Neural cell (in vitro differentiated cells): ENCODE data around the gene RPS2. TPM values are rescaled to one million over a fixed set of nuclear protein-coding genes. Genes with fewer than 3 reads are reported as not detected.

ENCODE experiments used
- H2AFZ ChIP-seq: fragments of 200-600, 300-800 bp; sonication (generic), shearing (Covaris generic); 2 replicates; pipeline ENCODE4 v1.6.0; 2014; ENCODE audit warnings: low read depth, mild to moderate bottlenecking, antibody characterized with exemption, low read length, moderate library complexity
- H3F3A ChIP-seq: fragments of 200-600 bp; shearing (Covaris generic); 2 replicates; pipeline ENCODE4 v1.6.1; 2016; ENCODE audit warnings: mild to moderate bottlenecking, moderate library complexity, mixed read lengths, antibody characterized with exemption, low read length; ENCODE audit not compliant: insufficient read depth, poor library complexity, severe bottlenecking
- H3K27ac ChIP-seq: fragments of 200-600, 300-800 bp; sonication (generic), shearing (Covaris generic); 2 replicates; pipeline ENCODE4 v1.5.1; 2014; ENCODE audit warnings: mild to moderate bottlenecking, low read length, moderate library complexity
- H3K27me3 ChIP-seq: fragments of 300-800, 200-600 bp; sonication (generic), shearing (Covaris generic); 2 replicates; pipeline ENCODE4 v1.6.0; 2014; ENCODE audit warnings: mild to moderate bottlenecking, low read depth, low read length, moderate library complexity; ENCODE audit not compliant: insufficient read depth
- H3K36me3 ChIP-seq: fragments of 300-800, 200-600 bp; sonication (generic), shearing (Covaris generic); 2 replicates; pipeline ENCODE4 v1.5.1; 2014; ENCODE audit warnings: mild to moderate bottlenecking, antibody characterized with exemption, low read length, moderate library complexity; ENCODE audit not compliant: insufficient read depth
- H3K4me2 ChIP-seq: fragments of 300-800, 200-600 bp; sonication (generic), shearing (Covaris generic); 2 replicates; pipeline ENCODE4 v1.6.0; 2014; ENCODE audit warnings: mild to moderate bottlenecking, low read length
- H3K4me3 ChIP-seq: fragments of 300-800, 200-600 bp; sonication (generic), shearing (Covaris generic); 2 replicates; pipeline ENCODE4 v1.5.1; 2014; ENCODE audit warnings: mild to moderate bottlenecking, low read length, moderate library complexity
- H3K79me2 ChIP-seq: fragments of 200-600 bp; shearing (Covaris generic); replicated peaks from 2 replicates; pipeline ENCODE4 v1.6.0; 2014; ENCODE audit warnings: mild to moderate bottlenecking, low read length, moderate library complexity; ENCODE audit not compliant: insufficient read depth
- H3K9ac ChIP-seq: fragments of 300-800, 200-600 bp; sonication (generic), shearing (Covaris generic); 2 replicates; pipeline ENCODE4 v1.6.1; 2016; ENCODE audit warnings: mild to moderate bottlenecking, low read length, mixed read lengths
- H3K9me2 ChIP-seq: fragments of 200-600 bp; shearing (Covaris generic); 2 replicates; pipeline ENCODE4 v1.6.1; 2016; ENCODE audit warnings: mild to moderate bottlenecking, low read length, mixed read lengths; ENCODE audit not compliant: insufficient read depth
- H3K9me3 ChIP-seq: fragments of 200-600, 300-800 bp; sonication (generic), shearing (Covaris generic); 2 replicates; pipeline ENCODE4 v1.6.1; 2016; ENCODE audit warnings: mild to moderate bottlenecking, mixed run types, low read length, moderate library complexity, mixed read lengths
- H4K20me1 ChIP-seq: fragments of 200-600 bp; shearing (Covaris generic); 2 replicates; pipeline ENCODE4 v1.6.1; 2016; ENCODE audit warnings: mild to moderate bottlenecking, mixed run types; ENCODE audit not compliant: insufficient read depth
- EP300 ChIP-seq: fragments of 450-650 bp; conservative IDR thresholded peaks from 2 replicates; pipeline ENCODE4 v1.6.1; 2014; ENCODE audit warnings: antibody characterized with exemption, mild to moderate bottlenecking, moderate library complexity; ENCODE audit not compliant: poor library complexity, severe bottlenecking
- EZH2 ChIP-seq: fragments of 200-600, 300-800 bp; shearing (Covaris generic), sonication (generic); IDR thresholded peaks from 2 replicates; pipeline ENCODE4 v1.6.1; 2014; ENCODE audit warnings: antibody characterized with exemption, low read length, borderline replicate concordance, mild to moderate bottlenecking; ENCODE audit not compliant: insufficient read depth, poor library complexity, severe bottlenecking
- MXI1 ChIP-seq: fragments of 450-650 bp; conservative IDR thresholded peaks from 2 replicates; pipeline ENCODE4 v1.6.1; 2014; ENCODE audit warnings: antibody characterized with exemption, mild to moderate bottlenecking; ENCODE audit not compliant: poor library complexity, severe bottlenecking
- POLR2AphosphoS5 ChIP-seq: IDR thresholded peaks from 2 replicates; pipeline ENCODE4 v1.6.1; 2012
- RAD21 ChIP-seq: fragments of 450-650 bp; conservative IDR thresholded peaks from 2 replicates; pipeline ENCODE4 v1.6.1; 2014; ENCODE audit warnings: antibody characterized with exemption, mild to moderate bottlenecking, moderate library complexity
- SMC3 ChIP-seq: fragments of 450-650 bp; conservative IDR thresholded peaks from 2 replicates; pipeline ENCODE4 v1.6.1; 2014; ENCODE audit warnings: antibody characterized with exemption, mild to moderate bottlenecking, moderate library complexity; ENCODE audit not compliant: poor library complexity
- TAF1 ChIP-seq: IDR thresholded peaks from 2 replicates; pipeline ENCODE4 v1.6.1; 2012; ENCODE audit warnings: low read depth
- polyA plus RNA-seq: library from polyadenylated mRNA; depleted of rRNA; stranded (reverse); fragments of >200 nt; gene quantifications from 2 replicates; pipeline ENCODE4 v1.2.3, GENCODE V29; 2014
- TF ChIP-seq, protein P1 (sequence below): fragments of 450-650 bp; IDR thresholded peaks from 2 replicates; pipeline ENCODE4 v1.5.1; 2014; ENCODE audit warnings: antibody characterized with exemption, mild to moderate bottlenecking, moderate library complexity; ENCODE audit not compliant: poor library complexity, severe bottlenecking
- TF ChIP-seq, protein P2 (sequence below): IDR thresholded peaks from 2 replicates; pipeline ENCODE4 v1.6.1; 2012; ENCODE audit warnings: borderline replicate concordance

RPS2 gene
- polyA plus RNA-seq, 1 donor from 2014 or later, result 1,393 TPM

DNA sequence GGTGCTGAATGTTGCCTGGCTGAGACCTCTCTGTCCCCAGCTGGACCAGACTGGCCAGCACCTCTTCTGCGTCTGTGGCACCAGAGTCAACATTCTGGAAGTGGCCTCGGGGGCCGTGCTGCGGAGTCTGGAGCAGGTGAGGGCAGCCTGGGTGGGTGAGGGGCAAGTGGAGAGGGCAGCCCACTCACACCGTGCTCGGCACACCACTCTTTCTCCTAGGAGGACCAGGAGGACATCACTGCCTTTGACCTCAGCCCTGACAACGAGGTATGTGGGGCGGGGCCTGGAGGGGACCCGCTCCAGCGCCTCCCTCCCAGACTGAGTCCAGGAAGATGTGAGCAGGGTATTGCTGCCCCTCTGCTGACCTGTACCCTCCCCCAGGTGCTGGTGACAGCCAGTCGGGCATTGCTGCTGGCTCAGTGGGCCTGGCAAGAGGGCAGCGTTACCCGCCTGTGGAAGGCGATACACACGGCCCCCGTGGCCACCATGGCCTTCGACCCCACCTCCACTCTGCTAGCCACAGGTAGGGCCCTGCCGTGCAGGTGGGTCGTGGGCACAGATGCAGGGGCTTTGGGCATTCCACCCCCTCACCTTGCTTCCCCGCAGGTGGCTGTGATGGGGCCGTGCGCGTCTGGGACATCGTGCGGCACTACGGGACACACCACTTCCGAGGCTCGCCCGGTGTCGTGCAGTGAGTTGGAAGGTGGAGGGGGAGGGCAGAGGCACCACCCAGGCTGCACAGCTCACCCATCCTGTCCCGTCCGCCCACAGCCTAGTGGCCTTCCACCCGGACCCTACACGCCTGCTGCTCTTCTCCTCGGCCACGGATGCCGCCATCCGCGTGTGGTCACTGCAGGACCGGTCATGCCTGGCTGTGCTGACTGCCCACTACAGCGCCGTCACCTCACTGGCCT is 9.8 kb upstream of the RPS2 start:
- H3F3A ChIP-seq, result no peaks in the 10 kb centered on the region
- peaks cover 5% of the 10 kb centered on the region for H3K79me2 ChIP-seq
- no peak overlapping the region for H3K9ac ChIP-seq
- H3K27me3 ChIP-seq, result peaks cover 11% of the 10 kb centered on the region
- no peaks in the 10 kb centered on the region for H4K20me1 ChIP-seq
- H3K4me2 ChIP-seq, result no peak overlapping the region
- H3K9me3 ChIP-seq, result no peaks in the 10 kb centered on the region
- H3K27ac ChIP-seq, result no peak overlapping the region
- TF ChIP-seq, protein P1, sequence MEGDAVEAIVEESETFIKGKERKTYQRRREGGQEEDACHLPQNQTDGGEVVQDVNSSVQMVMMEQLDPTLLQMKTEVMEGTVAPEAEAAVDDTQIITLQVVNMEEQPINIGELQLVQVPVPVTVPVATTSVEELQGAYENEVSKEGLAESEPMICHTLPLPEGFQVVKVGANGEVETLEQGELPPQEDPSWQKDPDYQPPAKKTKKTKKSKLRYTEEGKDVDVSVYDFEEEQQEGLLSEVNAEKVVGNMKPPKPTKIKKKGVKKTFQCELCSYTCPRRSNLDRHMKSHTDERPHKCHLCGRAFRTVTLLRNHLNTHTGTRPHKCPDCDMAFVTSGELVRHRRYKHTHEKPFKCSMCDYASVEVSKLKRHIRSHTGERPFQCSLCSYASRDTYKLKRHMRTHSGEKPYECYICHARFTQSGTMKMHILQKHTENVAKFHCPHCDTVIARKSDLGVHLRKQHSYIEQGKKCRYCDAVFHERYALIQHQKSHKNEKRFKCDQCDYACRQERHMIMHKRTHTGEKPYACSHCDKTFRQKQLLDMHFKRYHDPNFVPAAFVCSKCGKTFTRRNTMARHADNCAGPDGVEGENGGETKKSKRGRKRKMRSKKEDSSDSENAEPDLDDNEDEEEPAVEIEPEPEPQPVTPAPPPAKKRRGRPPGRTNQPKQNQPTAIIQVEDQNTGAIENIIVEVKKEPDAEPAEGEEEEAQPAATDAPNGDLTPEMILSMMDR, result no peak
- no peak for TF ChIP-seq TAF1
- no peak for TF ChIP-seq EP300
- TF ChIP-seq POLR2AphosphoS5, result no peak
- TF ChIP-seq MXI1, result no peak
- TF ChIP-seq, protein P2, sequence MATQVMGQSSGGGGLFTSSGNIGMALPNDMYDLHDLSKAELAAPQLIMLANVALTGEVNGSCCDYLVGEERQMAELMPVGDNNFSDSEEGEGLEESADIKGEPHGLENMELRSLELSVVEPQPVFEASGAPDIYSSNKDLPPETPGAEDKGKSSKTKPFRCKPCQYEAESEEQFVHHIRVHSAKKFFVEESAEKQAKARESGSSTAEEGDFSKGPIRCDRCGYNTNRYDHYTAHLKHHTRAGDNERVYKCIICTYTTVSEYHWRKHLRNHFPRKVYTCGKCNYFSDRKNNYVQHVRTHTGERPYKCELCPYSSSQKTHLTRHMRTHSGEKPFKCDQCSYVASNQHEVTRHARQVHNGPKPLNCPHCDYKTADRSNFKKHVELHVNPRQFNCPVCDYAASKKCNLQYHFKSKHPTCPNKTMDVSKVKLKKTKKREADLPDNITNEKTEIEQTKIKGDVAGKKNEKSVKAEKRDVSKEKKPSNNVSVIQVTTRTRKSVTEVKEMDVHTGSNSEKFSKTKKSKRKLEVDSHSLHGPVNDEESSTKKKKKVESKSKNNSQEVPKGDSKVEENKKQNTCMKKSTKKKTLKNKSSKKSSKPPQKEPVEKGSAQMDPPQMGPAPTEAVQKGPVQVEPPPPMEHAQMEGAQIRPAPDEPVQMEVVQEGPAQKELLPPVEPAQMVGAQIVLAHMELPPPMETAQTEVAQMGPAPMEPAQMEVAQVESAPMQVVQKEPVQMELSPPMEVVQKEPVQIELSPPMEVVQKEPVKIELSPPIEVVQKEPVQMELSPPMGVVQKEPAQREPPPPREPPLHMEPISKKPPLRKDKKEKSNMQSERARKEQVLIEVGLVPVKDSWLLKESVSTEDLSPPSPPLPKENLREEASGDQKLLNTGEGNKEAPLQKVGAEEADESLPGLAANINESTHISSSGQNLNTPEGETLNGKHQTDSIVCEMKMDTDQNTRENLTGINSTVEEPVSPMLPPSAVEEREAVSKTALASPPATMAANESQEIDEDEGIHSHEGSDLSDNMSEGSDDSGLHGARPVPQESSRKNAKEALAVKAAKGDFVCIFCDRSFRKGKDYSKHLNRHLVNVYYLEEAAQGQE, result no peak
- no peak for TF ChIP-seq SMC3
- TF ChIP-seq EZH2, result no peak
- TF ChIP-seq RAD21, result no peak
- no peak overlapping the region for H2AFZ ChIP-seq
- no peaks in the 10 kb centered on the region for H3K9me2 ChIP-seq
- H3K36me3 ChIP-seq, result no peaks in the 10 kb centered on the region
- no peak overlapping the region for H3K4me3 ChIP-seq

DNA sequence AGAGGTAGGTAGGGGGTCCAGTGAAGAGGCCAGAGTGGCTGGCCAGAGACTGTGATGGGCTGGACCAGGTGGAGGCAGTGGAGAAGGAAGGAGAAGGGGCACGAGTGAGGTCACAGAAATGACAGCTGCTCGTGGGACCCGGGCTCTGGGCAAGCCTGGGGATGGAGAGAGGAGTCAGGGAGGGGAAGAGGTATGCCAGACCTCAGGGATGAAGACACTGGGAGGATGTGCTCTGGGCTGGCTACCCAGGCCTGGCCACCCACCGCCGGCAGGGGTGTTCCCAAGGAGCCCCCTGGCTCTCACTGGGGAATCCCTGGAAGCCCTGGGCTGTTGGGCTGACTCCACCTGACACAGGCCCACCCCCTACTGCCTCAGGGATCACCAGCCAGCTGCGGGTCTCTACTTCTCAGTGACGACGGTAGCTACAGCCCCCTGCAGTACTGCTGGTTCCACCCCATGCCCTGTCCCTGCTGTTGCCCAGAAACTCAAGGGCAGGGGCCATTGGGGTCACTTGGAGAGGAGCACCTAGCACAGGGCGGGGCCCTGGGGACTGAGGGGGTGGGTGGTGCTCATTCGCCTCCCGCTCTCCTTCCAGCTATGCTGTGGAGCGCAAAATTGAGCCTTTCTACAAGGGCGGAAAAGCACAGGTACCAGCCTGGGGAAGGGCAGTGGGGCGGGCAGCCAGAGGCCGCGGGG is 9.0 kb upstream of the RPS2 start:
- Histone ChIP-seq H3K4me2 (no peak overlapping the region), H3K27me3 (peaks cover 4% of the 10 kb centered on the region), H3K79me2 (peaks cover 5% of the 10 kb centered on the region), H3K27ac (no peak overlapping the region), H3K9ac (no peak overlapping the region), H3K36me3 (no peaks in the 10 kb centered on the region), H3K9me3 (no peaks in the 10 kb centered on the region), H3K9me2 (no peaks in the 10 kb centered on the region), H4K20me1 (no peaks in the 10 kb centered on the region), H3F3A (no peaks in the 10 kb centered on the region), H2AFZ (no peak overlapping the region), H3K4me3 (no peak overlapping the region)
- TF ChIP-seq, protein P1, result no peak
- no peak for TF ChIP-seq RAD21
- TF ChIP-seq, protein P2, result no peak
- no peak for TF ChIP-seq MXI1
- no peak for TF ChIP-seq EZH2
- no peak for TF ChIP-seq POLR2AphosphoS5
- no peak for TF ChIP-seq TAF1
- TF ChIP-seq EP300, result no peak
- TF ChIP-seq SMC3, result no peak
